Esophagus muscularis mucosa (tissue), 4 donors: ENCODE measurements around the gene SRGAP3. TPM values are rescaled to one million over a fixed set of nuclear protein-coding genes. Genes with fewer than 3 reads are reported as not detected.

ENCODE experiments used
- DNase-seq: peaks from one replicate; pipeline ENCODE4 v3.0.0-alpha.2; 2017; ENCODE audit errors: extremely low spot score
- H3K27ac ChIP-seq, 4 donors: fragments of 200-600 bp; sonication (generic); replicated peaks in 1 of 4; 1 replicate in 3 of 4; 2 replicates in 1 of 4; pipeline ENCODE4 v1.5.1; 2016 to 2019; ENCODE audit warnings: mild to moderate bottlenecking in 1 of 4
- H3K27me3 ChIP-seq, 4 donors: fragments of 200-600 bp; sonication (generic); one replicate each; pipeline versions ENCODE4 v1.5.1 to v1.6.0; 2016 to 2019
- H3K36me3 ChIP-seq, 4 donors: fragments of 200-600 bp; sonication (generic); one replicate each; pipeline ENCODE4 v1.5.1; 2016 to 2019
- H3K4me1 ChIP-seq, 4 donors: fragments of 200-600 bp; sonication (generic); one replicate each; pipeline ENCODE4 v1.5.1; 2016 to 2019
- H3K4me3 ChIP-seq, 4 donors: fragments of 200-600 bp; sonication (generic); 1 replicate in 2 of 4; 2 replicates in 2 of 4; pipeline ENCODE4 v1.5.1; 2016 to 2019; ENCODE audit warnings: mild to moderate bottlenecking in 4 of 4, moderate library complexity in 1 of 4
- H3K9me3 ChIP-seq, 4 donors: fragments of 200-600 bp; sonication (generic); 1 replicate in 3 of 4; 2 replicates in 1 of 4; pipeline ENCODE4 v1.5.1; 2016 to 2019
- CTCF ChIP-seq, 3 experiments: fragments of 200-600 bp in 2 of 3; fragments of 450-650 bp in 1 of 3; sonication (generic) in 2 of 3; IDR thresholded peaks; one replicate each; pipeline ENCODE4 v1.5.1; 2017 to 2019; ENCODE audit warnings: antibody characterized with exemption in 3 of 3, mild to moderate bottlenecking in 2 of 3, moderate library complexity in 1 of 3
- EP300 ChIP-seq: sonication (generic); formaldehyde crosslinking; IDR thresholded peaks from one replicate; pipeline ENCODE4 v1.6.1; 2017; ENCODE audit warnings: antibody characterized with exemption
- POLR2A ChIP-seq: fragments of 450-650 bp; IDR thresholded peaks from one replicate; pipeline ENCODE4 v1.6.1; 2017; ENCODE audit warnings: antibody characterized with exemption, moderate library complexity, mild to moderate bottlenecking, low read depth
- POLR2AphosphoS5 ChIP-seq, 2 donors: sonication (generic); formaldehyde crosslinking; IDR thresholded peaks; one replicate each; pipeline ENCODE4 v1.6.1; 2017; ENCODE audit warnings: antibody characterized with exemption in 2 of 2
- WGBS: methylation state at CpG from one replicate; pipeline ENCODE4 v1.1.5; 2018; 5-methylcytosine and 5-hydroxymethylcytosine counted together
- intact Hi-C: fragments of 100-400 bp; cut with DNase I; formaldehyde crosslinking; loops from one replicate; pipeline ENCODE4 v1.15.1; 2023
- total RNA-seq, 4 donors: library from RNA; depleted of rRNA; stranded (reverse); fragments of >200 nt; gene quantifications; one replicate each; pipeline versions ENCODE4 v1.1.0 to v1.2.1, GENCODE V29; 2016

SRGAP3 gene
- total RNA-seq, 4 donors from 2014 or later = 2.4 to 8.6 (median 3.1) TPM

GRCh38 chr3:9229879-9230278 lies 19.6 kb downstream of the SRGAP3 start:
- Histone ChIP-seq H3K27me3 (no peaks in the 10 kb centered on the region), H3K4me1 (peaks cover 0 to 14% (median 13%) of the 10 kb centered on the region in 4 donors), H3K4me3 (no peak overlapping the region), H3K27ac (no peak overlapping the region), H3K36me3 (no peaks in the 10 kb centered on the region), H3K9me3 (no peaks in the 10 kb centered on the region)
- intact Hi-C loops = no loop called here
- no peak for DNase-seq
- no peak for TF ChIP-seq POLR2A
- no peak for TF ChIP-seq CTCF (IDR thresholded peaks at IDR 0.05)
- TF ChIP-seq POLR2AphosphoS5 (IDR thresholded peaks at IDR 0.05) = no peak
- no peak for TF ChIP-seq EP300
- WGBS = 82% methylated on average over 7 of the region's 7 CpGs

GRCh38 chr3:9229325-9229724 lies 20.1 kb downstream of the SRGAP3 start:
- WGBS = 91% methylated on average over 7 of the region's 7 CpGs
- no peak for TF ChIP-seq POLR2A
- TF ChIP-seq CTCF (IDR thresholded peaks at IDR 0.05) = no peak
- TF ChIP-seq EP300 = no peak
- no peak for TF ChIP-seq POLR2AphosphoS5 (IDR thresholded peaks at IDR 0.05)
- Histone ChIP-seq H3K27ac (no peak overlapping the region), H3K27me3 (no peaks in the 10 kb centered on the region), H3K9me3 (no peaks in the 10 kb centered on the region), H3K36me3 (no peaks in the 10 kb centered on the region), H3K4me3 (no peak overlapping the region), H3K4me1 (peaks cover 0 to 14% (median 13%) of the 10 kb centered on the region in 4 donors)
- DNase-seq = no peak
- intact Hi-C loops = no loop called here

- intact Hi-C loops = no loop called here
- TF ChIP-seq POLR2A (no peak), EP300 (no peak), CTCF (IDR thresholded peaks at IDR 0.05) (no peak), POLR2AphosphoS5 (IDR thresholded peaks at IDR 0.05) (no peak)
- no peaks in the 10 kb centered on the region for H3K27me3 ChIP-seq
- no peaks in the 10 kb centered on the region for H3K9me3 ChIP-seq
- H3K4me1 ChIP-seq = peaks cover 0 to 14% (median 13%) of the 10 kb centered on the region in 4 donors
- 22% methylated on average over 4 of the region's 4 CpGs for WGBS
- no peaks in the 10 kb centered on the region for H3K36me3 ChIP-seq
- no peak overlapping the region for H3K27ac ChIP-seq
- no peak overlapping the region for H3K4me3 ChIP-seq
- no peak for DNase-seq
Observed at GRCh38 chr3:9226326-9226725, 23.1 kb downstream of the SRGAP3 start.

- no peak for TF ChIP-seq EP300
- no peak for TF ChIP-seq CTCF (IDR thresholded peaks at IDR 0.05)
- TF ChIP-seq POLR2A = no peak
- no peak for TF ChIP-seq POLR2AphosphoS5 (IDR thresholded peaks at IDR 0.05)
- no peak overlapping the region for H3K4me3 ChIP-seq
- H3K4me1 ChIP-seq = peaks cover 0 to 14% (median 13%) of the 10 kb centered on the region in 4 donors
- DNase-seq = no peak
- H3K9me3 ChIP-seq = no peaks in the 10 kb centered on the region
- H3K27ac ChIP-seq = no peak overlapping the region
- no peaks in the 10 kb centered on the region for H3K36me3 ChIP-seq
- WGBS = 100% methylated on average over 1 of the region's 1 CpG
- no peaks in the 10 kb centered on the region for H3K27me3 ChIP-seq
- intact Hi-C loops = no loop called here
Observed at GRCh38 chr3:9225268-9225667, 24.2 kb downstream of the SRGAP3 start.

- no peak for DNase-seq
- 90% methylated on average over 5 of the region's 5 CpGs for WGBS
- no peak overlapping the region for H3K4me3 ChIP-seq
- peaks cover 0 to 14% (median 13%) of the 10 kb centered on the region in 4 donors for H3K4me1 ChIP-seq
- H3K27ac ChIP-seq = no peak overlapping the region
- H3K36me3 ChIP-seq = no peaks in the 10 kb centered on the region
- H3K27me3 ChIP-seq = no peaks in the 10 kb centered on the region
- H3K9me3 ChIP-seq = no peaks in the 10 kb centered on the region
- TF ChIP-seq POLR2AphosphoS5 (IDR thresholded peaks at IDR 0.05) (no peak), POLR2A (no peak), EP300 (no peak), CTCF (IDR thresholded peaks at IDR 0.05) (no peak)
- intact Hi-C loops = no loop called here
Observed at GRCh38 chr3:9224490-9224889, 25.0 kb downstream of the SRGAP3 start.
